Measurements from ENCODE around the gene CPEB1.

Gene CPEB1

GRCh38 chr15:82647045-82647834 is at the start of gene CPEB1:
Gene CPEB1, minus strand, starts transcription at chr15:82647363. Its CDS starts 18,904 bp downstream, at chr15:82628459.
- H3K36me3 ChIP-seq (ENCODE audit: control insufficient read depth in 5 of 5, insufficient read depth in 5 of 5, low read length in 5 of 5), result no peaks in the 10 kb centered on the region
- H3K9me3 ChIP-seq (ENCODE audit: control insufficient read depth in 5 of 5, low read length in 5 of 5), result no peaks in the 10 kb centered on the region
- H3K4me1 ChIP-seq (ENCODE audit: control insufficient read depth in 5 of 5, insufficient read depth in 5 of 5, low read length in 5 of 5), result peaks cover 0 to 25% (median 23%) of the 10 kb centered on the region in 5 donors
- H3K27ac ChIP-seq (ENCODE audit: low read depth, low read length), result no peak within 1 kb of the TSS
- H3K27me3 ChIP-seq (ENCODE audit: control insufficient read depth in 5 of 5, insufficient read depth in 4 of 5, low read length in 5 of 5), result peaks cover 0 to 16% (median 13%) of the 10 kb centered on the region in 5 donors
- H3K9ac ChIP-seq (ENCODE audit: low read length in 5 of 5), result peak within 1 kb of the TSS in 1 of 5 donors; percentile 30
- H3K4me3 ChIP-seq (ENCODE audit: low read depth in 1 of 5, low read length in 5 of 5), result peak within 1 kb of the TSS; percentile 48 to 65 (median 55)

GRCh38 chr15:82692171-82692570 is 45.0 kb upstream of the CPEB1 start:
- H3K36me3 ChIP-seq (ENCODE audit: control insufficient read depth in 5 of 5, insufficient read depth in 5 of 5, low read length in 5 of 5), result no peaks in the 10 kb centered on the region
- peaks cover 0 to 4% (median 0%) of the 10 kb centered on the region in 5 donors for H3K27me3 ChIP-seq (ENCODE audit: control insufficient read depth in 5 of 5, insufficient read depth in 4 of 5, low read length in 5 of 5)
- no peak overlapping the region for H3K4me3 ChIP-seq (ENCODE audit: low read depth in 1 of 5, low read length in 5 of 5)
- no peak overlapping the region for H3K9ac ChIP-seq (ENCODE audit: low read length in 5 of 5)
- H3K27ac ChIP-seq (ENCODE audit: low read depth, low read length), result no peak overlapping the region
- no peaks in the 10 kb centered on the region for H3K9me3 ChIP-seq (ENCODE audit: control insufficient read depth in 5 of 5, low read length in 5 of 5)
- no peaks in the 10 kb centered on the region for H3K4me1 ChIP-seq (ENCODE audit: control insufficient read depth in 5 of 5, insufficient read depth in 5 of 5, low read length in 5 of 5)

- H3K27me3 ChIP-seq (ENCODE audit: control insufficient read depth in 5 of 5, insufficient read depth in 4 of 5, low read length in 5 of 5), result peaks cover 0 to 4% (median 0%) of the 10 kb centered on the region in 5 donors
- H3K27ac ChIP-seq (ENCODE audit: low read depth, low read length), result no peak overlapping the region
- no peaks in the 10 kb centered on the region for H3K4me1 ChIP-seq (ENCODE audit: control insufficient read depth in 5 of 5, insufficient read depth in 5 of 5, low read length in 5 of 5)
- no peaks in the 10 kb centered on the region for H3K36me3 ChIP-seq (ENCODE audit: control insufficient read depth in 5 of 5, insufficient read depth in 5 of 5, low read length in 5 of 5)
- no peaks in the 10 kb centered on the region for H3K9me3 ChIP-seq (ENCODE audit: control insufficient read depth in 5 of 5, low read length in 5 of 5)
- H3K9ac ChIP-seq (ENCODE audit: low read length in 5 of 5), result no peak overlapping the region
- no peak overlapping the region for H3K4me3 ChIP-seq (ENCODE audit: low read depth in 1 of 5, low read length in 5 of 5)
Measured at GRCh38 chr15:82689147-82689546, 42.0 kb upstream of the CPEB1 start.

- H3K27ac ChIP-seq (ENCODE audit: low read depth, low read length), result no peak overlapping the region
- peaks cover 0 to 4% (median 0%) of the 10 kb centered on the region in 5 donors for H3K27me3 ChIP-seq (ENCODE audit: control insufficient read depth in 5 of 5, insufficient read depth in 4 of 5, low read length in 5 of 5)
- H3K4me1 ChIP-seq (ENCODE audit: control insufficient read depth in 5 of 5, insufficient read depth in 5 of 5, low read length in 5 of 5), result no peaks in the 10 kb centered on the region
- H3K9ac ChIP-seq (ENCODE audit: low read length in 5 of 5), result no peak overlapping the region
- no peaks in the 10 kb centered on the region for H3K9me3 ChIP-seq (ENCODE audit: control insufficient read depth in 5 of 5, low read length in 5 of 5)
- no peaks in the 10 kb centered on the region for H3K36me3 ChIP-seq (ENCODE audit: control insufficient read depth in 5 of 5, insufficient read depth in 5 of 5, low read length in 5 of 5)
- H3K4me3 ChIP-seq (ENCODE audit: low read depth in 1 of 5, low read length in 5 of 5), result no peak overlapping the region
Measured at GRCh38 chr15:82688691-82689090, 41.5 kb upstream of the CPEB1 start.

GRCh38 chr15:82681371-82681770 is 34.2 kb upstream of the CPEB1 start:
- Histone ChIP-seq H3K27me3 (ENCODE audit: control insufficient read depth in 5 of 5, insufficient read depth in 4 of 5, low read length in 5 of 5) (peaks cover 20 to 26% (median 22%) of the 10 kb centered on the region in 5 donors), H3K4me1 (ENCODE audit: control insufficient read depth in 5 of 5, insufficient read depth in 5 of 5, low read length in 5 of 5) (peaks cover 0 to 6% (median 3%) of the 10 kb centered on the region in 5 donors), H3K4me3 (ENCODE audit: low read depth in 1 of 5, low read length in 5 of 5) (no peak overlapping the region), H3K9me3 (ENCODE audit: control insufficient read depth in 5 of 5, low read length in 5 of 5) (peaks cover 0 to 2% (median 0%) of the 10 kb centered on the region in 5 donors), H3K9ac (ENCODE audit: low read length in 5 of 5) (no peak overlapping the region), H3K36me3 (ENCODE audit: control insufficient read depth in 5 of 5, insufficient read depth in 5 of 5, low read length in 5 of 5) (no peaks in the 10 kb centered on the region), H3K27ac (ENCODE audit: low read depth, low read length) (no peak overlapping the region)

GRCh38 chr15:82680200-82681102 is 33.3 kb upstream of the CPEB1 start:
- Histone ChIP-seq H3K9me3 (ENCODE audit: control insufficient read depth in 5 of 5, low read length in 5 of 5) (peaks cover 0 to 2% (median 0%) of the 10 kb centered on the region in 5 donors), H3K9ac (ENCODE audit: low read length in 5 of 5) (no peak overlapping the region), H3K36me3 (ENCODE audit: control insufficient read depth in 5 of 5, insufficient read depth in 5 of 5, low read length in 5 of 5) (no peaks in the 10 kb centered on the region), H3K4me3 (ENCODE audit: low read depth in 1 of 5, low read length in 5 of 5) (peak overlapping the region in 3 of 5 donors; percentile 17 to 39 (median 34)), H3K27me3 (ENCODE audit: control insufficient read depth in 5 of 5, insufficient read depth in 4 of 5, low read length in 5 of 5) (peaks cover 20 to 26% (median 22%) of the 10 kb centered on the region in 5 donors), H3K27ac (ENCODE audit: low read depth, low read length) (no peak overlapping the region), H3K4me1 (ENCODE audit: control insufficient read depth in 5 of 5, insufficient read depth in 5 of 5, low read length in 5 of 5) (peaks cover 0 to 6% (median 3%) of the 10 kb centered on the region in 5 donors)

GRCh38 chr15:82679626-82680199 is 32.5 kb upstream of the CPEB1 start:
- H3K27me3 ChIP-seq (ENCODE audit: control insufficient read depth in 5 of 5, insufficient read depth in 4 of 5, low read length in 5 of 5), result peaks cover 20 to 26% (median 22%) of the 10 kb centered on the region in 5 donors
- H3K4me3 ChIP-seq (ENCODE audit: low read depth in 1 of 5, low read length in 5 of 5), result no peak overlapping the region
- H3K9ac ChIP-seq (ENCODE audit: low read length in 5 of 5), result no peak overlapping the region
- no peaks in the 10 kb centered on the region for H3K36me3 ChIP-seq (ENCODE audit: control insufficient read depth in 5 of 5, insufficient read depth in 5 of 5, low read length in 5 of 5)
- H3K9me3 ChIP-seq (ENCODE audit: control insufficient read depth in 5 of 5, low read length in 5 of 5), result peaks cover 0 to 2% (median 0%) of the 10 kb centered on the region in 5 donors
- H3K27ac ChIP-seq (ENCODE audit: low read depth, low read length), result no peak overlapping the region
- peaks cover 0 to 6% (median 3%) of the 10 kb centered on the region in 5 donors for H3K4me1 ChIP-seq (ENCODE audit: control insufficient read depth in 5 of 5, insufficient read depth in 5 of 5, low read length in 5 of 5)

GRCh38 chr15:82677720-82678323 is 30.7 kb upstream of the CPEB1 start:
- H3K27me3 ChIP-seq (ENCODE audit: control insufficient read depth in 5 of 5, insufficient read depth in 4 of 5, low read length in 5 of 5), result peaks cover 20 to 26% (median 22%) of the 10 kb centered on the region in 5 donors
- no peak overlapping the region for H3K27ac ChIP-seq (ENCODE audit: low read depth, low read length)
- H3K9ac ChIP-seq (ENCODE audit: low read length in 5 of 5), result no peak overlapping the region

GRCh38 chr15:82674873-82675272 is 27.7 kb upstream of the CPEB1 start:
- Histone ChIP-seq H3K4me1 (ENCODE audit: control insufficient read depth in 5 of 5, insufficient read depth in 5 of 5, low read length in 5 of 5) (no peaks in the 10 kb centered on the region), H3K9ac (ENCODE audit: low read length in 5 of 5) (no peak overlapping the region), H3K4me3 (ENCODE audit: low read depth in 1 of 5, low read length in 5 of 5) (no peak overlapping the region), H3K27ac (ENCODE audit: low read depth, low read length) (no peak overlapping the region), H3K9me3 (ENCODE audit: control insufficient read depth in 5 of 5, low read length in 5 of 5) (no peaks in the 10 kb centered on the region), H3K27me3 (ENCODE audit: control insufficient read depth in 5 of 5, insufficient read depth in 4 of 5, low read length in 5 of 5) (peaks cover 6 to 10% (median 6%) of the 10 kb centered on the region in 5 donors), H3K36me3 (ENCODE audit: control insufficient read depth in 5 of 5, insufficient read depth in 5 of 5, low read length in 5 of 5) (no peaks in the 10 kb centered on the region)

More at GRCh38 chr15:82677720-82678323, 30.7 kb upstream of the CPEB1 start:
- H3K4me3 ChIP-seq (ENCODE audit: low read depth in 1 of 5, low read length in 5 of 5), result no peak overlapping the region
- peaks cover 0 to 6% (median 3%) of the 10 kb centered on the region in 5 donors for H3K4me1 ChIP-seq (ENCODE audit: control insufficient read depth in 5 of 5, insufficient read depth in 5 of 5, low read length in 5 of 5)
- no peaks in the 10 kb centered on the region for H3K36me3 ChIP-seq (ENCODE audit: control insufficient read depth in 5 of 5, insufficient read depth in 5 of 5, low read length in 5 of 5)
- peaks cover 0 to 2% (median 0%) of the 10 kb centered on the region in 5 donors for H3K9me3 ChIP-seq (ENCODE audit: control insufficient read depth in 5 of 5, low read length in 5 of 5)

All from subcutaneous abdominal adipose tissue (tissue), 5 donors.